ENCODE data around the gene PRKCE.

GRCh38 chr2:46020416-46020815, 368.9 kb downstream of the PRKCE start:
- TF ChIP-seq CTCF (IDR thresholded peaks at IDR 0.05) (no peak), POLR2A (IDR thresholded peaks at IDR 0.05) (no peak)
